ENCODE data around the gene CCHCR1.

GRCh38 chr6:31187780-31188194 lies 30.2 kb upstream of the CCHCR1 start:
- TF ChIP-seq CTCF (IDR thresholded peaks at IDR 0.05; ENCODE audit: low read depth, low read length, missing input control) (no peak), YY1 (IDR thresholded peaks at IDR 0.05) (no peak)
